Astrocyte (in vitro differentiated cells and primary cell): ENCODE measurements around the gene NCAPD3. TPM values are rescaled to one million over a fixed set of nuclear protein-coding genes. Genes with fewer than 3 reads are reported as not detected.
A peak's percentile ranks its signal among the peaks of the same experiment; 100 is the strongest.

ENCODE experiments used
- DNase-seq: peaks from one replicate; pipeline ENCODE4 v3.0.0-alpha.2; 2010; ENCODE audit warnings: low read depth
- FAIRE-seq: peaks from 2 replicates; lab custom pipeline; 2011; peaks lifted over from hg19 to GRCh38; lab: Jason Lieb, UNC
- H2AFZ ChIP-seq: 2 replicates; pipeline ENCODE4 v1.6.0; 2012; ENCODE audit warnings: low read depth, low read length, inconsistent platforms
- H3K27ac ChIP-seq: 2 replicates; pipeline ENCODE4 v1.5.1; 2011; ENCODE audit warnings: low read depth, low read length, inconsistent platforms
- H3K27me3 ChIP-seq: 2 replicates; pipeline ENCODE4 v1.6.0; 2011; ENCODE audit warnings: low read length, inconsistent platforms; ENCODE audit not compliant: insufficient read depth
- H3K36me3 ChIP-seq: 2 replicates; pipeline ENCODE4 v1.5.1; 2011; ENCODE audit warnings: low read length, inconsistent platforms; ENCODE audit not compliant: insufficient read depth
- H3K4me1 ChIP-seq: 2 replicates; pipeline ENCODE4 v1.5.1; 2011; ENCODE audit warnings: low read length, inconsistent platforms; ENCODE audit not compliant: insufficient read depth
- H3K4me2 ChIP-seq: 2 replicates; pipeline ENCODE4 v1.6.0; 2012; ENCODE audit warnings: low read length, inconsistent platforms
- H3K4me3 ChIP-seq: 2 replicates; pipeline ENCODE4 v1.5.1; 2011; ENCODE audit warnings: low read depth, mild to moderate bottlenecking, low read length, inconsistent platforms; ENCODE audit not compliant: insufficient read depth
- H3K79me2 ChIP-seq: 2 replicates; pipeline ENCODE4 v1.6.0; 2012; ENCODE audit warnings: mild to moderate bottlenecking, low read length, inconsistent platforms; ENCODE audit not compliant: insufficient read depth
- H3K9ac ChIP-seq: 2 replicates; pipeline ENCODE4 v1.6.0; 2012; ENCODE audit warnings: mild to moderate bottlenecking, low read length, inconsistent platforms
- H3K9me3 ChIP-seq: 2 replicates; pipeline ENCODE4 v1.5.1; 2012; ENCODE audit warnings: low read depth, mild to moderate bottlenecking, low read length, inconsistent platforms; ENCODE audit not compliant: insufficient read depth
- H4K20me1 ChIP-seq: 2 replicates; pipeline ENCODE4 v1.6.0; 2012; ENCODE audit warnings: low read length, inconsistent platforms; ENCODE audit not compliant: insufficient read depth
- H3K27ac Mint-ChIP-seq: one replicate; pipeline ENCODE4 v1.8.0; 2021; ENCODE audit warnings: mild to moderate bottlenecking, mixed read lengths; ENCODE audit not compliant: unreplicated experiment
- H3K27me3 Mint-ChIP-seq: one replicate; pipeline ENCODE4 v1.8.0; 2021; ENCODE audit warnings: low read depth, mixed read lengths; ENCODE audit not compliant: unreplicated experiment
- H3K36me3 Mint-ChIP-seq: one replicate; pipeline ENCODE4 v1.8.0; 2021; ENCODE audit warnings: low read depth, mixed read lengths; ENCODE audit not compliant: unreplicated experiment
- H3K4me1 Mint-ChIP-seq: one replicate; pipeline ENCODE4 v1.8.0; 2021; ENCODE audit warnings: low read depth, mixed read lengths; ENCODE audit not compliant: unreplicated experiment
- H3K4me3 Mint-ChIP-seq: one replicate; pipeline ENCODE4 v1.8.0; 2021; ENCODE audit warnings: mild to moderate bottlenecking, moderate library complexity, mixed read lengths; ENCODE audit not compliant: unreplicated experiment
- H3K9me3 Mint-ChIP-seq: one replicate; pipeline ENCODE4 v1.8.0; 2021; ENCODE audit warnings: mild to moderate bottlenecking, mixed read lengths; ENCODE audit not compliant: unreplicated experiment
- EZH2 ChIP-seq: IDR thresholded peaks from 2 replicates; pipeline ENCODE4 v1.6.1; 2012; ENCODE audit warnings: mild to moderate bottlenecking, low read length, inconsistent platforms; ENCODE audit not compliant: insufficient read depth
- total RNA-seq: library from RNA; stranded (reverse); gene quantifications from 2 replicates; pipeline ENCODE4 v1.2.1, GENCODE V29; 2021
- TF ChIP-seq, protein P1 (sequence below): IDR thresholded peaks from 2 replicates; pipeline ENCODE4 v1.5.1; 2011; ENCODE audit warnings: low read depth, mild to moderate bottlenecking, inconsistent platforms, low read length, moderate library complexity; ENCODE audit not compliant: insufficient read depth

The NCAPD3 gene
- total RNA-seq, 1 donor from 2014 or later = 18.5 TPM

DNA sequence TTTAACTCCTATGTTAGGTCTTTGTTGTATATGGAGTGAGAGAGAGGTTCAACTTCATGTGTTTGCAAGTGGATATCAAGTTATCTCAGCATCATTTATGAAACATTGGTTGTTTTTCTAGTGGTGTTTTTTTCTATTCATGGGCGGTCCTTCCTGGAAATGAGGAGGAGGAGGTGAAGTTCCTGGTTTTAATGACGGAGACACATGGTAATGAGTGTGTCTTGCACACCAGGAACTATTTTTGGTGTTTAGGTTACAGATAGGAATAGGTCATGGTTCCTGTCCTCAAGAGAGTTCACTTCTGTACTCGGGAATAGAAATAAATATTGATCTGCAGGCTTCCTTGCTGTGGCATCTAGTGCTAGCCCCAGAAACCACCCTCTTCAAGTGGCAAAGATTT, 80.0 kb downstream of the NCAPD3 start:
- H3K4me3 Mint-ChIP-seq = no peak overlapping the region
- Histone ChIP-seq H3K36me3 (peaks cover 15% of the 10 kb centered on the region), H3K9me3 (no peaks in the 10 kb centered on the region), H3K4me3 (no peak overlapping the region), H3K27ac (no peak overlapping the region), H3K4me2 (no peak overlapping the region), H3K79me2 (no peaks in the 10 kb centered on the region), H3K9ac (no peak overlapping the region), H2AFZ (no peak overlapping the region), H3K4me1 (no peaks in the 10 kb centered on the region), H4K20me1 (peaks cover 20% of the 10 kb centered on the region), H3K27me3 (no peaks in the 10 kb centered on the region)
- H3K36me3 Mint-ChIP-seq = peaks cover 20% of the 10 kb centered on the region
- H3K9me3 Mint-ChIP-seq = no peaks in the 10 kb centered on the region
- DNase-seq (no peak), FAIRE-seq (no peak)
- H3K4me1 Mint-ChIP-seq = peaks cover 6% of the 10 kb centered on the region
- TF ChIP-seq, protein P1, sequence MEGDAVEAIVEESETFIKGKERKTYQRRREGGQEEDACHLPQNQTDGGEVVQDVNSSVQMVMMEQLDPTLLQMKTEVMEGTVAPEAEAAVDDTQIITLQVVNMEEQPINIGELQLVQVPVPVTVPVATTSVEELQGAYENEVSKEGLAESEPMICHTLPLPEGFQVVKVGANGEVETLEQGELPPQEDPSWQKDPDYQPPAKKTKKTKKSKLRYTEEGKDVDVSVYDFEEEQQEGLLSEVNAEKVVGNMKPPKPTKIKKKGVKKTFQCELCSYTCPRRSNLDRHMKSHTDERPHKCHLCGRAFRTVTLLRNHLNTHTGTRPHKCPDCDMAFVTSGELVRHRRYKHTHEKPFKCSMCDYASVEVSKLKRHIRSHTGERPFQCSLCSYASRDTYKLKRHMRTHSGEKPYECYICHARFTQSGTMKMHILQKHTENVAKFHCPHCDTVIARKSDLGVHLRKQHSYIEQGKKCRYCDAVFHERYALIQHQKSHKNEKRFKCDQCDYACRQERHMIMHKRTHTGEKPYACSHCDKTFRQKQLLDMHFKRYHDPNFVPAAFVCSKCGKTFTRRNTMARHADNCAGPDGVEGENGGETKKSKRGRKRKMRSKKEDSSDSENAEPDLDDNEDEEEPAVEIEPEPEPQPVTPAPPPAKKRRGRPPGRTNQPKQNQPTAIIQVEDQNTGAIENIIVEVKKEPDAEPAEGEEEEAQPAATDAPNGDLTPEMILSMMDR = no peak
- no peaks in the 10 kb centered on the region for H3K27me3 Mint-ChIP-seq
- H3K27ac Mint-ChIP-seq = no peak overlapping the region

DNA sequence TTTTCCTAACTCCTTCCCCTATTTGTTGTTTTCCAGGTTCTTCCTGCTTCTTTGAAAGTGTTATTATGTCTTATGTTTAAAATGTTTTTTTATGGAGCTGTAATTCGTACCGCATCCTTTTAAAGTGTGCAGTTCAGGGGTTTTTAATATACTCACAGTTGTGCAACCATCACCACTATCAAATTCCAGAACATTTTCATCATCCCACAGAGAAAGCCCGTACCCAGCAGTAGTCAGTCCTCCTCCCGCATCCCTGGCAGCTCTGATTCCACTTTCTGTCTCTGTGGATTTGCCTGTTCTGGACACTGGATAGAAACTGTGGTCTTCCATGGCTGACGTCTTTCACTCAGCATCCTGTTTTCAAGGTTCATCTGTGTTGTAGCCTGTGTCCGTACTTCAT, 81.2 kb downstream of the NCAPD3 start:
- FAIRE-seq (no peak), DNase-seq (peak; percentile 26)
- Histone ChIP-seq H3K9me3 (no peaks in the 10 kb centered on the region), H4K20me1 (peaks cover 28% of the 10 kb centered on the region), H3K4me2 (no peak overlapping the region), H3K27me3 (no peaks in the 10 kb centered on the region), H3K36me3 (peaks cover 12% of the 10 kb centered on the region), H3K9ac (no peak overlapping the region), H3K79me2 (no peaks in the 10 kb centered on the region), H3K4me1 (no peaks in the 10 kb centered on the region), H3K27ac (no peak overlapping the region), H2AFZ (no peak overlapping the region), H3K4me3 (no peak overlapping the region)
- no peak for TF ChIP-seq EZH2
- TF ChIP-seq, protein P1 = no peak
- H3K27me3 Mint-ChIP-seq = no peaks in the 10 kb centered on the region
- peaks cover 3% of the 10 kb centered on the region for H3K4me1 Mint-ChIP-seq
- H3K4me3 Mint-ChIP-seq = no peak overlapping the region
- H3K9me3 Mint-ChIP-seq = no peaks in the 10 kb centered on the region
- peaks cover 20% of the 10 kb centered on the region for H3K36me3 Mint-ChIP-seq
- no peak overlapping the region for H3K27ac Mint-ChIP-seq

GRCh38 chr11:134140961-134141490, 82.7 kb downstream of the NCAPD3 start:
- TF ChIP-seq, protein P1 = no peak
- no peak for TF ChIP-seq EZH2
- peaks cover 3% of the 10 kb centered on the region for H3K4me1 Mint-ChIP-seq

More at GRCh38 chr11:134140961-134141490, 82.7 kb downstream of the NCAPD3 start:
- no peak overlapping the region for H3K27ac Mint-ChIP-seq
- H3K27me3 ChIP-seq = no peaks in the 10 kb centered on the region
- H2AFZ ChIP-seq = no peak overlapping the region
- no peak overlapping the region for H3K27ac ChIP-seq
- H4K20me1 ChIP-seq = peaks cover 30% of the 10 kb centered on the region
- no peak overlapping the region for H3K4me3 ChIP-seq
- H3K9ac ChIP-seq = no peak overlapping the region
- peaks cover 11% of the 10 kb centered on the region for H3K79me2 ChIP-seq
- H3K36me3 ChIP-seq = peaks cover 4% of the 10 kb centered on the region
- FAIRE-seq (no peak), DNase-seq (no peak)
- H3K36me3 Mint-ChIP-seq = peaks cover 14% of the 10 kb centered on the region
- H3K27me3 Mint-ChIP-seq = no peaks in the 10 kb centered on the region
- no peaks in the 10 kb centered on the region for H3K9me3 ChIP-seq
- H3K4me2 ChIP-seq = no peak overlapping the region
- no peak overlapping the region for H3K4me3 Mint-ChIP-seq
- H3K9me3 Mint-ChIP-seq = peaks cover 2% of the 10 kb centered on the region
- H3K4me1 ChIP-seq = no peaks in the 10 kb centered on the region
